OCI-LY3 (cell line): ENCODE data around the gene FSTL5.

Experiments
- CTCF ChIP-seq: fragments of 200-600, 300-600 bp; sonication (generic); IDR thresholded peaks from 2 replicates; pipeline ENCODE4 v1.5.1; 2014; ENCODE audit warnings: antibody characterized with exemption, low read length, low read depth
- EZH2phosphoT487 ChIP-seq: fragments of 200-600 bp; shearing (Covaris generic); IDR thresholded peaks from 2 replicates; pipeline ENCODE4 v1.6.1; 2018; ENCODE audit warnings: antibody characterized with exemption, mixed run types, low read depth

GRCh38 chr4:161850631-161851030 is 313.2 kb downstream of the FSTL5 start:
- TF ChIP-seq EZH2phosphoT487 (no peak), CTCF (no peak)
